K562 (cell line): ENCODE measurements around the gene ZBTB48. TPM values are rescaled to one million over a fixed set of nuclear protein-coding genes. Genes with fewer than 3 reads are reported as not detected.

ENCODE experiments used
- BMI1 ChIP-seq: fragments of 150-350 bp; IDR thresholded peaks from 2 replicates; pipeline ENCODE4 v1.6.1; 2014; ENCODE audit warnings: low read length
- CEBPB ChIP-seq: fragments of 450-650 bp; IDR thresholded peaks from 2 replicates; pipeline ENCODE4 v1.6.1; 2016; ENCODE audit warnings: missing genetic modification characterization, missing compliant biosample characterization
- E2F3 ChIP-seq: fragments of 250-450 bp; sonication (Bioruptor Pico); IDR thresholded peaks from 2 replicates; pipeline ENCODE4 v1.4.0; 2020; ENCODE audit warnings: mild to moderate bottlenecking
- EHMT2 ChIP-seq: fragments of 450-650 bp; IDR thresholded peaks from 2 replicates; pipeline ENCODE4 v1.6.1; 2018; ENCODE audit warnings: antibody characterized with exemption
- FOXM1 ChIP-seq, 2 experiments: fragments of 450-650 bp in 1 of 2; sonication (generic) in 1 of 2; formaldehyde crosslinking in 1 of 2; IDR thresholded peaks; 2 replicates each; pipeline versions ENCODE4 v1.6.1 to v1.9.0; 2017 to 2022; ENCODE audit warnings: low read depth in 2 of 2, mild to moderate bottlenecking in 2 of 2, missing genetic modification reagents in 1 of 2, moderate library complexity in 1 of 2
- FOXP1 ChIP-seq: sonication (generic); formaldehyde crosslinking; IDR thresholded peaks from 2 replicates; pipeline ENCODE4 v1.8.0; 2022; ENCODE audit warnings: mild to moderate bottlenecking, missing genetic modification reagents
- GTF2B ChIP-seq: IDR thresholded peaks from 2 replicates; pipeline ENCODE4 v1.6.1; 2011; ENCODE audit not compliant: insufficient read length; ENCODE audit errors: extremely low read depth
- KAT7 ChIP-seq: sonication (generic); formaldehyde crosslinking; IDR thresholded peaks from 2 replicates; pipeline ENCODE4 v1.8.0; 2022; ENCODE audit warnings: missing genetic modification reagents, mild to moderate bottlenecking, borderline replicate concordance
- RBM39 ChIP-seq: fragments of 200-400 bp; formaldehyde crosslinking; optimal IDR thresholded peaks from 2 replicates; pipeline ENCODE3; 2018; ENCODE audit warnings: low read depth, low read length
- YBX1 ChIP-seq: fragments of 450-650 bp; IDR thresholded peaks from 2 replicates; pipeline ENCODE4 v1.7.1; 2016; ENCODE audit warnings: mild to moderate bottlenecking
- ZNF23 ChIP-seq: fragments of 250-450 bp; sonication (Bioruptor Pico); IDR thresholded peaks from 2 replicates; pipeline ENCODE4 v1.4.0; 2020; ENCODE audit warnings: mild to moderate bottlenecking
- ZNF668 ChIP-seq: fragments of 250-450 bp; sonication (Bioruptor Pico); IDR thresholded peaks from 2 replicates; pipeline ENCODE4 v1.8.0; 2022; ENCODE audit warnings: mild to moderate bottlenecking, inconsistent platforms
- ZSCAN29 ChIP-seq: fragments of 450-650 bp; IDR thresholded peaks from 2 replicates; pipeline ENCODE4 v1.6.1; 2017
- polyA plus RNA-seq, 8 experiments: library from polyadenylated mRNA; depleted of rRNA in 4 of 8; stranded (reverse) in 5 of 8; unstranded in 3 of 8; fragments of >200 nt; fragmentation: Nextera tagmentation in 2 of 8; fragmentation: Illumina TruSeq in 1 of 8; extraction: Ambion mirVana in 2 of 8; extraction: Trizol in 1 of 8; gene quantifications; 2 replicates each; pipeline versions ENCODE4 v1.2.1 to v1.2.3, GENCODE V29; 2011 to 2014; ENCODE audit warnings: inconsistent platforms in 1 of 8, missing spikeins in 1 of 8
- total RNA-seq, 7 experiments: library from RNA; depleted of rRNA in 6 of 7; stranded (reverse); fragments of >200 nt in 6 of 7; fragmentation: Illumina TruSeq in 2 of 7; extraction: Trizol in 2 of 7; gene quantifications; 2 replicates each; pipeline versions ENCODE4 v1.2.1 to v1.2.3, GENCODE V29; 2011 to 2021; ENCODE audit warnings: low replicate concordance in 1 of 7
- TF ChIP-seq, protein P1 (sequence below), 2 experiments: fragments of 450-650 bp; IDR thresholded peaks; 2 replicates each; pipeline ENCODE4 v1.6.1; 2018; ENCODE audit warnings: mild to moderate bottlenecking in 2 of 2, low read depth in 1 of 2; ENCODE audit not compliant: partially characterized antibody in 2 of 2
- TF ChIP-seq, protein P2 (sequence below), 3 experiments: IDR thresholded peaks in 2 of 3; conservative IDR thresholded peaks in 1 of 3; 2 replicates each; pipeline ENCODE4 v1.5.1; 2011 to 2012; ENCODE audit warnings: low read length in 3 of 3, mild to moderate bottlenecking in 3 of 3, control low read depth in 2 of 3, improper control_type of control experiment in 1 of 3, inconsistent platforms in 1 of 3, low read depth in 1 of 3, mixed read lengths in 1 of 3, moderate library complexity in 1 of 3; ENCODE audit not compliant: insufficient read depth in 2 of 3

ZBTB48 gene
- total and polyA plus RNA-seq, 9 of the 15 experiments (the other 6 are each of a cell fraction or from before 2014, with no cell fraction given) = 1.9 to 66.9 (median 29.5) TPM

DNA sequence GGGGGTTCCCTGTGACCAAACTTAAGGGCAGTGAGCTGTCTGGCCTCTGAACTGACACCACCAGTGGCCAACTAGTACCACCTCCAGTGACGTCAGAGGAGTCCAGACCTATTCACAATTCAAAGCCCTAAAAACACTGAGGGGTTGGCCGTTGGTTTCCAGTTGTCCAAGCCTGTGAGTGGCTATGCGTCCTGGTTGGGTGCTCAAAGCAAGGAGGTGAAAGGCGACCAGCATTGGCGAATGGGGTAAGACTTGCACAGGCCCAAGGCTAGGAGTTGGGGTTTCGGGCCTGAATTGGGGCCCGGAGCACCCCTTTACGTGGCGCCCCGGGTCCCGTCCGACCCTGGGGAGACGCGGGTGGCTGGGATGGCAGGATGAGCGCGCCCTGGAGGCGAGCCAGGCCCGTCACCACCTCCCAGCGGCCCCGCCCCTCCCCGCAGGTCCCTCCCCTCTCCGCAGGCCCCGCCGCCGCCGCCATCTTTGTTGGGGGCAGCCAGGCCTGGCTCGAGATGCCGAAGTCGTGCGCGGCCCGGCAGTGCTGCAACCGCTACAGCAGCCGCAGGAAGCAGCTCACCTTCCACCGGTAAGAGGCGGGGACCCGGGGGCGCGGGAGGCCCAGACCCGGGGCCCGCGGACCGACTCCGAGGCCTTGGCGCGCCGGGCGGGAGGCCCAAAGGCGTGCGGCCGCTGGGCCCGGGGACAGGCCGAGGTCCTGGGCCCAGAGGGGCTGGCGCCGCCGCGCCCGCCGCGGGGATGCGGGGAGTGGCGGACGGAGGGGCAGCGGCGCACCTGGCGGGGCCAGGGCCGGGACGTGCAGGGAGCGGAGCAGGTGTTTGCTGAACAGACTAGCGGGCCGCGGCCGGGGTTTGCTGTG lies 45.2 kb downstream of the ZBTB48 start, which contains the start of gene THAP3 (continued):
- no peak for TF ChIP-seq GTF2B
- TF ChIP-seq KAT7 (CRISPR knock-in tag) = 0 out of 2 replicates have a peak, but pooled peaks have one; percentile 23
- no peak for TF ChIP-seq BMI1
- TF ChIP-seq ZNF23 (CRISPR knock-in tag) = no peak
- TF ChIP-seq CEBPB (tag) = no peak
- TF ChIP-seq, protein P1, sequence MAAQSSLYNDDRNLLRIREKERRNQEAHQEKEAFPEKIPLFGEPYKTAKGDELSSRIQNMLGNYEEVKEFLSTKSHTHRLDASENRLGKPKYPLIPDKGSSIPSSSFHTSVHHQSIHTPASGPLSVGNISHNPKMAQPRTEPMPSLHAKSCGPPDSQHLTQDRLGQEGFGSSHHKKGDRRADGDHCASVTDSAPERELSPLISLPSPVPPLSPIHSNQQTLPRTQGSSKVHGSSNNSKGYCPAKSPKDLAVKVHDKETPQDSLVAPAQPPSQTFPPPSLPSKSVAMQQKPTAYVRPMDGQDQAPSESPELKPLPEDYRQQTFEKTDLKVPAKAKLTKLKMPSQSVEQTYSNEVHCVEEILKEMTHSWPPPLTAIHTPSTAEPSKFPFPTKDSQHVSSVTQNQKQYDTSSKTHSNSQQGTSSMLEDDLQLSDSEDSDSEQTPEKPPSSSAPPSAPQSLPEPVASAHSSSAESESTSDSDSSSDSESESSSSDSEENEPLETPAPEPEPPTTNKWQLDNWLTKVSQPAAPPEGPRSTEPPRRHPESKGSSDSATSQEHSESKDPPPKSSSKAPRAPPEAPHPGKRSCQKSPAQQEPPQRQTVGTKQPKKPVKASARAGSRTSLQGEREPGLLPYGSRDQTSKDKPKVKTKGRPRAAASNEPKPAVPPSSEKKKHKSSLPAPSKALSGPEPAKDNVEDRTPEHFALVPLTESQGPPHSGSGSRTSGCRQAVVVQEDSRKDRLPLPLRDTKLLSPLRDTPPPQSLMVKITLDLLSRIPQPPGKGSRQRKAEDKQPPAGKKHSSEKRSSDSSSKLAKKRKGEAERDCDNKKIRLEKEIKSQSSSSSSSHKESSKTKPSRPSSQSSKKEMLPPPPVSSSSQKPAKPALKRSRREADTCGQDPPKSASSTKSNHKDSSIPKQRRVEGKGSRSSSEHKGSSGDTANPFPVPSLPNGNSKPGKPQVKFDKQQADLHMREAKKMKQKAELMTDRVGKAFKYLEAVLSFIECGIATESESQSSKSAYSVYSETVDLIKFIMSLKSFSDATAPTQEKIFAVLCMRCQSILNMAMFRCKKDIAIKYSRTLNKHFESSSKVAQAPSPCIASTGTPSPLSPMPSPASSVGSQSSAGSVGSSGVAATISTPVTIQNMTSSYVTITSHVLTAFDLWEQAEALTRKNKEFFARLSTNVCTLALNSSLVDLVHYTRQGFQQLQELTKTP (IDR thresholded peaks at IDR 0.05; ENCODE audit: low read depth in 1 of 2, partially characterized antibody in 2 of 2) = no peak
- no peak for TF ChIP-seq YBX1
- TF ChIP-seq ZSCAN29 = no peak
- no peak for TF ChIP-seq E2F3 (CRISPR knock-in tag)
- TF ChIP-seq FOXM1 (IDR thresholded peaks at IDR 0.05; ENCODE audit: low read depth) = peak; percentile 53; the same call in 1 of the 2 replicates
- peak; percentile 20; the same call in 1 of the 2 replicates for TF ChIP-seq FOXM1 (CRISPR knock-in tag; IDR thresholded peaks at IDR 0.05; ENCODE audit: low read depth)
- no peak for TF ChIP-seq ZNF668 (CRISPR knock-in tag)
- TF ChIP-seq RBM39 = no peak
- TF ChIP-seq, protein P2, sequence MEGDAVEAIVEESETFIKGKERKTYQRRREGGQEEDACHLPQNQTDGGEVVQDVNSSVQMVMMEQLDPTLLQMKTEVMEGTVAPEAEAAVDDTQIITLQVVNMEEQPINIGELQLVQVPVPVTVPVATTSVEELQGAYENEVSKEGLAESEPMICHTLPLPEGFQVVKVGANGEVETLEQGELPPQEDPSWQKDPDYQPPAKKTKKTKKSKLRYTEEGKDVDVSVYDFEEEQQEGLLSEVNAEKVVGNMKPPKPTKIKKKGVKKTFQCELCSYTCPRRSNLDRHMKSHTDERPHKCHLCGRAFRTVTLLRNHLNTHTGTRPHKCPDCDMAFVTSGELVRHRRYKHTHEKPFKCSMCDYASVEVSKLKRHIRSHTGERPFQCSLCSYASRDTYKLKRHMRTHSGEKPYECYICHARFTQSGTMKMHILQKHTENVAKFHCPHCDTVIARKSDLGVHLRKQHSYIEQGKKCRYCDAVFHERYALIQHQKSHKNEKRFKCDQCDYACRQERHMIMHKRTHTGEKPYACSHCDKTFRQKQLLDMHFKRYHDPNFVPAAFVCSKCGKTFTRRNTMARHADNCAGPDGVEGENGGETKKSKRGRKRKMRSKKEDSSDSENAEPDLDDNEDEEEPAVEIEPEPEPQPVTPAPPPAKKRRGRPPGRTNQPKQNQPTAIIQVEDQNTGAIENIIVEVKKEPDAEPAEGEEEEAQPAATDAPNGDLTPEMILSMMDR (IDR thresholded peaks at IDR 0.05 in 2 of 3, conservative IDR thresholded peaks at IDR 0.05 in 1 of 3; ENCODE audit: insufficient read depth in 2 of 3, low read depth in 1 of 3, low read length in 3 of 3) = peak; percentile 20 to 29 (median 25); a peak in 3 of 6 replicates
- TF ChIP-seq FOXP1 (CRISPR knock-in tag) = 0 out of 2 replicates have a peak, but pooled peaks have one; percentile 53
- peak; percentile 59; the same call in 1 of the 2 replicates for TF ChIP-seq EHMT2
